AG08395 (cell line): ENCODE results near the gene SEPTIN8.

Source experiments
- DNase-seq: peaks from one replicate; pipeline ENCODE4 v3.0.0; 2012; ENCODE audit warnings: mixed read lengths, low spot score

Gene SEPTIN8

DNA sequence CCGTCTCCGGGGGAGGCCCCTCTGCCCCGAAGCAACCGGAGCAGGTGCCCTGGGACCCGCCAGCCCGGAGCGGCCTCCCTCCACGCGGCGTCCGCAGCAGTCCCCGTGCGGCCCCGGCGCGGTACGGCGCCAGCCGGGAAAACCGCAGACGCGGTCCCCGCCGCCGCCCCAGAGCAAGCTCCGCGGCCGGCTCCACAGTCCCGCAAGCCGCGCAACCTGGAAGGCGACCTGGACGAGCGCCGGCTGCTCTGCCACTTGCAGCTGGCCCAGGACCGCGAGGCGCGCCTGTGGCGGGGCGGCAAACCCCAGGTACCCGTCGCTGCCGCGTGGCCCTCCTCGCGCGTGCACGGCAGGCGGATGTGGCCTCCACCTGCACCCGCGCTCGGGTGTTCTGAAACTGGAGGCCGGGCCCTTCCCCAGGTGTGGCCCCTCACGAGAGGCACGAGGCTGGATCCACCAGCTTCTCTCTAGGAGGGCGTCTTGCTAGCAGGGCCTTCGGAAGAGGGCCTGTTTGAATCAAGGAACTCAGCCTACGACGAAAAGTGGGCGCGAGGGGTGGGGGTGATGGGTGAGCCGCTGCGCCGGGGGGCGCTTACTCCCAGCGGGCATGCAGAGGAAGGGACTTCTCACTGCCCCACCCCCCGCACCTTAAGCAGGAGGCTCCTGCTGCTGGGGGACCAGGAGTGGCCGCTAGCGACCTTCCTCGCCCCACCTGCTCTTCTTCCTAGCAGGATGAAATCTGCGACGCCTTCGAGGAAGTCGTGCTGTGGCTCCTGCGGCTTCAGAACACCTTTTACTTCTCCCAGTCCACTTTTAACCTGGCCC, 29.2 kb downstream of the SEPTIN8 start:
- no peak for DNase-seq

DNA sequence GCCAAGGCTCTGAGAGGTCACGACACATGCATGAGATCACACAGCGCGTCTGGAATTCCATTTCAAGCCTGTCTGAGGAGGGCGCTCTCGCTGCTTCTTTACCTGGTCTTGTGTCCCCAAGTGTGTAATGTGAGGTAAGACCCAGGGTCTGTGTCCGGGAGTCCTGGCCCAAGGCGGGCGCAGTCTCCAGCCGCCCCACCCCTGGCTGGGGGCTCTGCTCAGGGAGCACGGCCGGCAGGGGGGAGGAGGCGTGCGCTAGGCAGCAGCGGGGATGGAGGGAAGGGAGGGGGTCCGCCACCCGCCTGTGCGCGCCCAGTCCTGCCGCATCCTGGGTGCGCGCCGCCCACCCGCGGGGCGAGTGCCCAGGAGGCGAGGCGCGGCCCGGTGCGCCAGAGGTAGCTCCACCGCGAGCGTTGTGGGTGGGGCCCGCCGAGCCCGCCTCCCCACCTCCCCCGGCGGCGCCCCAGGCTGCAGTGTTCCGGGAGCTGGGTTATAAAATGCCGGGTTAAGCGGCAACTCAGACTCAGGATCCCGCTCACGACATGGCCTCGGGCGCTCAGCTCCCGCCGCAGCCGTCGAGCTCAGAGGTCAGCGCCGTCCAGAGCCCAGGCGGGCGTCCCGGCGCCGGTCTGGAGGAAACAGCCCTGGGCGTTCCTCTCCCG, 30.0 kb downstream of the SEPTIN8 start, which contains the start of gene CCNI2:
TSS of gene CCNI2 (plus strand) at position 473 of the 662 bp plus-strand sequence. CDS start at position 543, 70 bp downstream.
- no peak for DNase-seq

DNA sequence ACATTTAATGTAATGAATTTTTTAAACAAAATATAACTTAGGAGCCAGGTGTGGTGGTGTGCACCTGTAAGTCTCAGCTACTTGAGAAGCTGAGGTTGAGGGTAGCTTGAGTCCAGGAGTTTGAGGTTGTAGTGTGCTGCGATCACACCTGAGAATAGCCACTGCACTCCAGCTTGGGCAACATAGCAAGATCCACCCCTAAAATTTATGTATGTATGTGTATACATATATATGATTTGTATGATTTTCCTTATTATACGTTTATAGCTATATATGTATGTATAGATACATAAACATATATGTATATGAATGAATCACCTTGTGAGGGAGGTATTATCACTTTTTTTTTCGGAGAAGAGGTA, 30.5 kb downstream of the SEPTIN8 start:
- no peak for DNase-seq

DNA sequence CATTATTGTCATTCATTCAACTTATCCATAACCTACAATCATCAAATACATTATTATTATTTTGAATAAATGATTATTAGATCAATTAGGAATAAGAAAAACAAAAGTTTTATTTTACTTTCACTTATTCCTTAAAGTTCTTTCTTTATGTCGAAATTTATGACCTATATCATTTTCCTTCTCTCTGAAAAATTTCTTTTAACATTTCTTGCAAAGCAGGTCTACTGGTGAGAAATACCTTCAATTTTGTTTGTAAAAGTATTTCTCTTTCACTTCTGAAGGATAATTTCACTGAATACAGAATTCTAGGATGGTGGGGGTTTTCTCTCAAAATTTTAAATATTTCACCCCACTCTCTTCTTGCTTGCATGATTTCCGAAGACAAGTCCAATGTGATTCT, 32.4 kb downstream of the SEPTIN8 start:
- DNase-seq: no peak

DNA sequence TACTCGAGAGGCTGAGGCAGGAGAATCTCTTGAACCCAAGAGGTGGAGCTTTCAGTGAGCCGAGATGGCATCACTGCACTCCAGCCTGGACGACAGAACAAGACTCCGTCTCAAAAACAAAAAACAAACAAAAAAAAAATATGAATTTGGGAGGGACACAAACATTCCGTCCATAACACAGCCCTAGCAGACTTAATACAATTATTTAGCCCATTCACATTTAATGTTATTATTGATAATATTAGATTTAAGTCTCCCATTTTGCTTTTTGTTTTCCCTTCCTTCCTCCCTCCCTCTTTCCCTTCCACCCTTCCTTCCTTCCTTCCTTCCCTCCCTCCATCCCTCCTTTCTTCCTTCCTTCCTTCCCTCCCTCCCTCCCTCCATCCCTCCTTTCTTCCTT, 34.4 kb downstream of the SEPTIN8 start:
- DNase-seq: no peak

DNA sequence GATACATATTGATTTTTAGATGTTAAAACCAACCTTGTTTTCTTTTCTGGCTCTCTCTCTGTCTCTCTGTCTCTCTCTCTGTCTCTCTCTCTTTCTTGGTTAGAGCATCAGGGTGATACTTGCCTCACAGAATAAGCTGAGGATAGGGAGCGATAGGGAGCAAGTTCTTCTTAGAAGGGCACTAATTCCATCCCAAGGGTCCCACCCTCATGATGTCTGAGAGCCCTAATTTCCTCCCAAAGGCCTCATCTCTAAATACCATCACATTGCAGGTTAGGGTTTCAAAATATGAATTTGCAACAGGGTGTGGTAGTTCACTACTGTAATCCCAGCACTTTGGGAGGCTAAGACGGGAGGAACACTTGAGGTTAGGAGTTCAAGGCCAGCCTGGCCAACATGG, 34.9 kb downstream of the SEPTIN8 start:
- no peak for DNase-seq

DNA sequence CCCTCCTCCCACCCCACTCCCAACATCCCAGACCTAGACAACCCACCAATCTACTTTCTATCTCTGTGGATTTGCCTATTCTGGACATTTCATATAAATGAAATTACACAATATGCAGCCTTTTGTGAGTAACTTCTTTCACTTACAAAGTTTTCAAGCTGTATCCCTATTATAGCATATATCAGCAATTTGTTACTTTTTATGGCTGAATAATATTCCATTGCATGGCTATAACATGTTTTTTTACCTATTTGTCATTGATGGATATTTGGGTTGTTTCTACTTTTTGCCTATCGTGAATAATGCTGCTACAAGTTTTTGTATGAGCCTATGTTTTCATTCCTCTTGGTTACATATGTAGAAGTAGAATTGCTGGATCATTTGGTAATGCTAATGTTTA, 37.8 kb downstream of the SEPTIN8 start:
- no peak for DNase-seq

DNA sequence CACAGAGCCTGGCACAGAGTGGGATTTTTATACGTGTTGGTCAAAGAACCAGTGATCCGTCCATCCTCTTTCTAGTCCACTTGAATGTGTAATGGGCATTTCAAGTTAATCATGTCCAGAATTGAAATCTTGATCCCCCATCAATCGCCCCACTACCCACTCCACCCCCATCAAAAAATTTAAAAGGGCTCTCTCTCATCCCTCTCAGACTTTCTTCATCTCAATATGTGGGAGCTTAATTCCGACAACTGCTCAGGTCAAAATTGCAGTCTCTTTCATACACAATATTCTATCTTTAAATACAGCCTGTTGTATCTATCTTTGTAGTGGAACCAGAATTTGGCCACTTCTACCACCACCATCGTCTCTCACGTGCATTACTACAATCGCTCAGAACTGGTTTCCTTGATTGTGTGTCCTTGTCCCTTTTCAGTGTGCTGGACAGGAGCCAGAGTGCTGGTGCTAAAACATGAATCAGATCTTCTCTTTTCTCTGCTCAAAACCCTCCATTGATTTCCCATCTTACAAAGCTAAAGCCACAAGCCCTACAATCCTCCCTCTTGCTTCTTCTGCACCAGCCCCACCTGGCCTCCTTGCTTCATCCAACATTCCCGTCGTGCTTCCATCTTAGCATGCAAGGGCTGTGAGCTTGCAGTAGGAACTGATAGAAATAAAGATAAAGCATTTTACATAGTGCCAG, 38.9 kb downstream of the SEPTIN8 start:
- DNase-seq: no peak

DNA sequence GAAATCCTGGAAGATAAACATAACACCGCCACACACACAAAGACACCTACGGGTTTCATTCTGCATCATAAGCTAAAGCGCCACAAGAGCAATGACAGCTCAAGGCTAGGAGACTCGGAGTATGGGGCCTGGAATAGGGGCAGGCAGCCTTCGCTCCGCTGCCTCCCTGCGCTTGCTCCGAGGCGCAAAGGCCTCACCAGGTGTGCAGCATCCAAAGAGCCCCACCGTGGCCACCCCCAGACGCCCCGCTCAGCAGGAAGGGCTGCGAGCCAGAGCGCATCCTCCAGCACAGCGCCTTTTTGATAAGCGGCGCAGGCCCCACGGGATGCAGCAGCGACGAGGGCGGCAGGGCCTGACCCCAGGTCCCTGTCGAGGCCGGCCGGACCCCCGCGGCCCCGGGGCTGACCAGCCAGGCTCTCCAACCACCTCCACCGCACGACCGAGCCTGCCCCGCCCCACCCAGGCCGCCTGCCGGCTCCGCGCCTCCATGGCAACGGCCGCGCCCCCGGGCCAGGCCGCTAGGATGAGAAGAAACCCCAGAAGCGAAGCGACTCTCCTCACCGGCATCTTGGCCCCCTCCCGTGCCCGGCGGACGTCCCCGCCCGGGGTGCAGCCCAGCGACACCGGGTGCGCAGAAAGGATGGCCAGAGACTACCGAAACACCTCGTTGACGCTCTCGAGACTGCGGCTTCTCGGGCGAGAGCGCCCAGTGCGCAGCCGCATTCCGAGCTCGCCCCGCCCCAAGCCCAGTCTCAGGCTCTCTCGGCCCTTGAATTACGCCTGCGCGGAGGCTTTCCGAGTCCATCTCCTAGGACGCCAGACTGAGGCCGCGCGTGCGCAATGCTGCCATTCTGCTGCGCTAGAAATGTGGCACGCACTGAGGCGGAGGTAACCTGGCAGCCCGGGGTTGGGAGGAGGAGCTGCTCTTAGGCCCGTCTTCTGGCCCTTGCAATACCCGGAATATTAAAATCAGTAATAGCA, 39.9 kb downstream of the SEPTIN8 start, which contains the start of gene KIF3A:
TSS of gene KIF3A (minus strand) at position 694 of the 981 bp plus-strand sequence. CDS start at position 567, 127 bp downstream.
- DNase-seq: peak; percentile 100

DNA sequence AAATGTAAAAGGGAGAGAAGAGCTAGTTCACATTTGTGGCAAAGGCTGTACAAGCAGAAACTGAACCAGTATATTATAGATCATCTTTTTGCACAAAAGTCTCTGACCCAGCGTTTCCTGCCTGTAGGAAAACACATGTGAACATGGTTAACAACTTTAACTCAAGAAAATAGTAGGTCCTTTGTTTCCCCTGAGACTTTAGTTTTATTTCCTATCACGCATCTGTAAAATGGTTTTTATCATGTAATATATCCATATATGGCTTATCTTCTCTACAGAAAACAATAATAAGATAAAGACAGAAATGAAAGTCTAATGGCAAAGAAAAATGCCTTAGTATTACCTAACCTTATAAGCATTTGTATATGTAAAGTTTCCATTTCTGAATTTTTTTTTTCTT, 42.4 kb downstream of the SEPTIN8 start:
- no peak for DNase-seq

DNA sequence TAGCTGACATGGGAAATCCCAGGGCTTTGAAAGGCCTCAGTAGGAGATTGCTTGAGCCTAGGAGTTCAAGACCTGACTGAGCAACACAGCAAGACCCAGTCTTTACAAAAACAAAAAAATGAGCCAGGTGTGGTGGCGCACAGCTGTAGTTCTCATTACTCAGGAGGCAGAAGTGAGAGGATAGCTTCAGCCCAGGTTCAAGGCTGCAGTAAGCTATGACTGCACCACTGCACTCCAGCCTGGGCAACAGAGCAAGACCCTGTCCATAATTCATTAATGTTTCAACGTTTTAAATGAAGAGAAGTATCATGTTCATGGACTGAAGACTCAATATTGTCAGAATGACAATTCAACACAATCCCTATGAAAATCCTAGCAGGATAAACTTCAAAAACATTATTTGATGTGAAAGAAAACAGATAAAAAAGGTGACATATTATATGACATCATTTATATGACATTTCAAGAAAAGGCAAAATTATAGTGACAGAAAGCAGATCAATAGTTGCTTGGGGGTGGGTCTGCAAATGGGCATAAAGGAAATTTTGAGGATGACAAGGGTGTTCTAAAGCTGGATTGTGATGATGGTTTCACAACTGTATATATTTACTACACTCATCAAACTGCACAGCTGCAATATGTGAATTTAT, 43.4 kb downstream of the SEPTIN8 start:
- no peak for DNase-seq

DNA sequence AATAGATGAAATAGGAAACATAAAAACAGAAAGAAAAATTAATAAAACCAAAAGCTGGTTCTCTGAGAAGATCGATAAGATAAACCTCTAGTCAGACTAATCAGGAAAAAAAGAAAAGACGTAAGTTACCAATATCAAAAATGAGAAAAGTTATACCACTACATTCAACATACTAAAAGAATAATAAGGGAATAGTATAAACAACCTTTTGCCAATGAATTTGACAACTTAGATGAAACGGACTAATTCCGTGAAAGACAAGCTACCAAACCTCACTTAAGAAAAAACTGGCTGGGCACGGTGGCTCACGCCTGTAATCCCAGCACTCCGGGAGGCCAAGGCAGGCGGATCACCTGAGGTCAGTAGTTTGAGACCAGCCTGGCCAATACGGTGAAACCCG, 47.1 kb downstream of the SEPTIN8 start:
- DNase-seq: no peak

DNA sequence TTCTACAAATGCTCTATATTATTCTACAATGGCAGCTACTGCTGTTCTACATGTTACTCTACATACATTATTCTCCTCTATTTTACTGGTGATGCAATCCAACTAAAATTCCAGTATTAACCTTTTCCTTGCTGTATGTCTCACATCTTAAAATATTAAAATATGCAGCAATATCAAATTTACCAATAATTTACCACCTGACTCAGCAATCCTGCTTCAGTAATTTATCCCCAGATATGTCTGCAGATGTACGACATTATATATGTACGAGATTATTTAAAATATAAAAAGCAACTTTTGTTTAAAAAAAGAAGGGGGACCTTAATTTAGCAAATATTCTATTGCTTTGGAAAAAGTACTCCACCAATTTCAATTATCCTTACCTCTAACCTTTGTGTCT, 51.3 kb downstream of the SEPTIN8 start:
- DNase-seq: no peak

DNA sequence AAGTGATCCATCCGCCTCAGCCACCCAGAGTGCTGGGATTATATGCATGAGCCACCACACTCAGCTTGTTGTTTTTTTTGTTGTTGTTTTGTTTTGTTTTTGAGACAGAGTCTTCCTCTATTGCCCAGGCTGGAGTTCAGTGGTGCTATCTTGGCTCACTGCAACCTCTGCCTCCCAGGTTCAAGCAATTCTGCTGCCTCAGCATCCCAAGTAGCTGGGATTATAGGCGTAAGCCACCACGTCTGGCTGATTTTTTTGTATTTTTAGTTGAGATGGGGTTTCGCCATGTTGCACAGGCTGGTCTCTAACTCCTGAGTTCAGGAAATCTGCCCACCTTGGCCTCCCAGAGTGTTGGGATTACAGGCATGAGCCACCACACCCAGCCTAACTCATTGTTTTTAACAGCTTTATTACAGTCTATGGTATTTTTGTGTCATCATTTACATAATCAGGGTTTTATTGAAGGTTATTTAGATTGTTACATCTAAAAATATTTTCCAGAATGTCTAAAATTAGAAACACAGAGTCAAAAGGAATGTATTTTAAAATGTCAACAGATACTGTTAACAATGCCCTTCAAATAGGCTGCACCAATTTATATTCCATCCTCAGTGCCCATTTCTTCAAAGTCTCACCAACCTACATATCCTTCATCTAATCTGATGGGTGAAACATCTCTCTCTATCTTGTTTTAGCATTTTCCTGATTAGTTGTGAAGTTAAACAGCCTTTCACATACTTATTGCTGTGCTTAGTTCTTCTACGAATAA, 58.3 kb downstream of the SEPTIN8 start:
- no peak for DNase-seq

DNA sequence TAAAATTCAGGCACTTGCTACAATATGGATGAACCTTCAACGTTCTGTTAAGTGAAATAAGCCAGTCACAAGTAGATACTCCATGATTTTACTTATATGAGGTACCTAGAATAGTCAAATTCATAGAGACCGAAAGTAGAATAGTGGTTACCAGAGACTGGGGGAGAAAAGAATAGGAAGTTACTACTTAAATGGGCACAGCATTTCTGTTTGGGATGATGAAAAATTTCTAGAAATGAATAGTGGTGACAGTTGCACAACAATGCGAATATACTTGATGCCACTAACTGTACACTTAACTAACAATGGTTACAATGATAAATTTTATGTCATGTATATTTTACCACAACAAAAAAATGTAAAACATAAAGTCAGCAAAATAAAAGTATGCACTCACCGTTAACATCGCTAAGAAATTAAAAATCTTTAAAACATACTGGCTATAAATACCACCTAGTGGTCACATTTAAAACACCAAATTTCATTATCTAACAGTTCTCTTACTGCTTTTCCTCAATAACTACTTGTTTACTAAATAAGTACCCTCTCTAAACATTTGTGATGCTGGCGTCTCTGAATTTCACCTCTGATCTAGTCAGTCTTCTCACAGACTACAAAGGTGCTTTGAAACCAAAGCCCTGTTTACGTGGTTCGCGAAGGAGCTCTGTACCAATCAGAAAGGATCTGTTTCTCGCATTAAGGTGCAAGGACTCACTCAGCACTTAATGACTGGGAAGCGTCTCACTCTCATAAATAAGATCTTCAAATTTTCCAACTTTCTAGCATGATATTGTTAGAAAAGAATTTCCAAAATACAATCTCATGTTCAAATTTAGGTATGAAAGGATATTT, 62.4 kb downstream of the SEPTIN8 start:
- peak; percentile 28 for DNase-seq

DNA sequence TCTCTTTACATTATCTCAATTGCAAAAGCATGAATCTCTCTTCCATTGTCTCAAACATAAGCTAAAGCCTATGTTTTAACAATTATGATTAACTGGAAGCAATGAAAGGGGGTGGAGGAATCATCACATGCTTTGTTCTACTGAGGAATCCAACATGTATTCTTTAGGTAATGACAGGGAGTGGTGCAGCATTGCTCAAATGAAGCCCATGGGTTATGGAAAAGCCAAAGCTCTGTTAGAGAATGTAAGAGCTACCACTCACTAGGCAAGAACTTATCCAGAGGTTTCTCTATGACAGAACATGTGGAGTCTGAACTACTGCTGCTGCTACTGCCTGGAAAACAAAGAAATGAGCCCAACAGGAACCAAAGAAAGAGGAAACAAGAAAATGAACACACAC, 68.4 kb downstream of the SEPTIN8 start:
- DNase-seq: no peak

DNA sequence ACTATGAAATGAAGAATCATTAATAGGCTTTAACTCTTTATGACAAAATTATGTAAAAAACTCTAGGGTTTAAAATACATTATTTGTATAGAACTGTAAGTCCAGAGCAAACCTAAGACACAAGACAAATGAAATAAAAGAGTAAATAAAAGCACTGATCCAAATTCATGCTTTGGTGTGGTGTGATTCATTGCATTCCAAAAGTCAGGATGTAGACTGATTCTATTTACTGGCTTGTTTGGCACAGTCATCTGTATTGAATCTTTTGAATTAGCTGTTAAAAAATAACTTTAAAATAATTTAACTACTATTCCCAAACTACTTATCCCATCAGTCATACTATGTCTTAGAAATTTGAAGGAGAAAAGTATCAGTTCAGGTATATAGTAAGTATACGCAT, 72.2 kb downstream of the SEPTIN8 start:
- DNase-seq: peak; percentile 46
